Jurkat, Clone E6-1 (cell line): ENCODE measurements around the gene CCDC182.

ENCODE experiments used
- DNase-seq: peaks from one replicate; pipeline ENCODE4 v3.0.0-alpha.2; 2011; ENCODE audit warnings: low read depth, low spot score
- H3K4me3 ChIP-seq: 2 replicates; pipeline ENCODE4 v1.5.1; 2011; ENCODE audit warnings: mild to moderate bottlenecking, low read length, control low read depth, moderate library complexity

The CCDC182 gene

DNA sequence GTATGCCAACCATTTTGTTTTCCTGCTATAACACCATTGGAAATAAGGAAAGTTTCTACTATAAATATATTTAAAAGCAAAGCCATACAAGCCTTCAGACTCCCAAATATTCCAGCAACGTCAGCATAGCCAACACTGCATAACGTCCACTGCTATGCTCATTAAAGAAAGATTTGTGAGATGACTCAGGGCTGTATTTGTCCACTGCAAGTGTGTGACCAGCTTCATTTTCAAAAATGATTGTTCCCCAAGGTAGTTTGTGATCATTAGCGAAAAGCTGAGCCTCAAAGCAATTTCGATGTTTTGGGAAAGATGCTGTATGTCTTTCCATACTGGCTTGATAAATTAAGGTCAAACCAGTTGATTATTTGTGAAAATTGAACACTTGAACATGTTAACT lies 14.9 kb upstream of the CCDC182 start:
- no peak for DNase-seq
- no peak overlapping the region for H3K4me3 ChIP-seq

DNA sequence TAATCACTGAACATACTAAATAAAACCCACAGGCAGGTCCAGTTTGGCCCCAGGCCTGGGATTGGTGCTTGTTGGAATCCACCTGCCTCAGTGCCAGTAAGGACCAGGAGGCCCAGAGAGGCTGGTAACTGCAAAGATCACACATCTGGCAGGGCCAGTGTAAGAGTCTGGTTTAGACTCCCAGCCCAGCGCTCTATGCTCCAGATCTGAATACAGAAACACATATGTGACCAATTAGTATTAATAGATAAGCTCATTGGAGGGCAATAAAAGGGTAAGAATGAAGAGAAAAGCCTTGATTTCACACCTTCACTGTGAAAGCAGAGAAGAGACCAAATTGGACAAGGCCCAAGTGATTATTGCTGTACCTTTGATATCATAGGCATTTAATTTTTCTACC lies 13.6 kb upstream of the CCDC182 start:
- H3K4me3 ChIP-seq: no peak overlapping the region
- no peak for DNase-seq

DNA sequence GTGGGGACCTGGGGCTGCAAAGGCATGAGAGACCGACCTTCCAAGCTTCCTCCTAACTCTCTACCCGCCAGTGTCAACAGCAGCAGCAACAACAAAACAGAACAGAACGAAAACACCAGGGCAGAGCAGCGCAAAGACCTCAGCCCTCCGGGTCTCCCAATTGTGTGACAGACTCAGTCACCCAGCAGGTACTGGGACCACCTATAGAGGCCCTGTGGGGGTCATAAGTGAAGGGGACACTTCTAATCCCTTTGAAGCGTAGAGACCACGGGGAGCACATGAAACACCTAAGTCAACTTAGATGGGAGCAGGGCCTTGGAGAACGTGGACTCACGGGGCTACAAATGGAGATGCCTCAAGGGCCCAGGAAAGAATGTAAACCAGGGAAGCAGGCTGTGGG lies 12.6 kb upstream of the CCDC182 start:
- H3K4me3 ChIP-seq: no peak overlapping the region
- DNase-seq: no peak

DNA sequence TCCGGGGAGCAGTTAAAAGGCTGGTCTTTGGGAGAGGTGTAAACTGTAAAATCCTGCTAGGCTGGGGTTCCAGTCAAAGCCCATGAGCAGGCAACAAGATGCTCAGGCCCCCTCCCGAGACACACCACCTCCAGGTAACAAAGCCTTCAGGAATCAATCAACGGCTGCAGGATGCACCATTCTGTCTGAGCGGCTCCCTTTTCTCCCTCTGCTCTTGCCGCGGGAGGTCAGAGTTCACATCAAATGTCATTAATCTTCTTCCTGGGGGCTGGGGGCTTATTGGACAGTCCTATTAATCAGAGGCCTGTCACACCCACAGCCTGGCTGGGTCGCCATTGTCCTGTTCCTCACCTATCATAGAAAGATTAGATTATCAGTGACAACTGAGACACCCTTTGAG lies 11.9 kb upstream of the CCDC182 start:
- no peak overlapping the region for H3K4me3 ChIP-seq
- no peak for DNase-seq

DNA sequence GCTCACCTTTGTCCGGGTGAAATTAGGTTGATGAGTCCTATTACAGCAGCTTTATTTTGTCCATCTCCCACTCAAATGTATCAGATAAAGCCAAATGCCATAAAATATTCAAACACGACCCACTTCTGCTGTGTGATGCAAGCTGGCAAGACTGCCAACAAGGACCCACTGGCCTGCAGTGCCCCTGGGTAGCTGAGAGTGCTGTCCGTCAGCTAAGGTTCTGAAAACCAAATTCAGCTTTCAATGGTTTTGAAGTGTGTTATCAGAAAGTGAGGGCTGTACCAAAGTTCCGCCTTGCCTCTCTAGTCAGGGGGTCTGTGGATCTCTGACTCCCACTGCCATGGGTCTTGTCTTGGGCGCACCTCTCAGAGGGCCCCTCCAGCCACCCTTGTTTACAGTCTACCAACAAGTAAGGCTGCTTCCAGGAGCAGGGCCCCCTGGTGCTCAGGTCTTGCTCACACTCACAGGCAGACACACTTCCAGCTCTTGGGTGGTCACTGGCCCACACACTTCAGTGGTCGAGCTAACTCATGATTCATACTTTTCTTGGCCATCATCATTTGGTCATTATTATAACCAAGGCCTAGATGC lies 10.5 kb upstream of the CCDC182 start:
- DNase-seq: no peak
- H3K4me3 ChIP-seq: no peak overlapping the region

DNA sequence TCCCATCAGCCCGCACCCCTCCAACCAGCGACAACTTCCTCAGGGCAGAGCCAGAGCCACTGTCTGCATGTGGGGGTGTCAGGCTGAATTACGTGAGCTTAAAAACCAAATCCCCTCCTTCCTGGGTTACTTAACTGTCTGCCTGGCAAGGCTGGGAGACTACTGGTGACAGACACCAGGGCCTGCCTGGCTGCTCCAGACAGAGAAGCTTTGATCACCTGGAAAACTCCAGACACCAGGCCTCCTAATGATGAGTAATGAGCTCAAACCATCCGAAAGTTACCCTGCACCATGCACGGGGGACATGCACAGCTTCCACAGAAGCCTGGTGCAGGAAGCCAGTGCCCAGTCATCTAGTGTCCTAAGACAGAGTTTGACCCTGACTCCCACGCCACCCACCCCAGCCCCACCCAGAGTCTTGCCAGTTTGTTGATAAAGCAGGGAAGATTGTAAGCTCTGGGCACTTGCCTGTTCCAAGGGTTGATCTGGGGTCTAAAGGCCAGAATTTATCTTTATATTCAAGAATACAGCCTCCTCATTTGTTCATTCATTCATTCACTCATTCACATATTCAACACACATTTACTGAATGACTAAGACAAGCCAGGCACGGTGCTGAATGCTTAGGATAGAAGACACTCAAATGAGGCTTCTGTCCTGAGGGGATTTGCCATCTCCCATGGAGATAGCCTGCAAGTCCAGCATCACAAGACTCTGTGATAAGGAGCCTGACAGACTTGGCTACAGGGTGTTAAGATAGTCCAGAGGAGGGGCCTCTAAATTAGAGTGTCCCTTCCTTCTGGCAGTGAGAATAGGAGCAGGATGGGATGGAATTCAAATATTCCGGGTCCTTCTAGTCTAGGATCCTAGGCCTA lies 7.2 kb upstream of the CCDC182 start:
- no peak overlapping the region for H3K4me3 ChIP-seq
- DNase-seq: no peak

DNA sequence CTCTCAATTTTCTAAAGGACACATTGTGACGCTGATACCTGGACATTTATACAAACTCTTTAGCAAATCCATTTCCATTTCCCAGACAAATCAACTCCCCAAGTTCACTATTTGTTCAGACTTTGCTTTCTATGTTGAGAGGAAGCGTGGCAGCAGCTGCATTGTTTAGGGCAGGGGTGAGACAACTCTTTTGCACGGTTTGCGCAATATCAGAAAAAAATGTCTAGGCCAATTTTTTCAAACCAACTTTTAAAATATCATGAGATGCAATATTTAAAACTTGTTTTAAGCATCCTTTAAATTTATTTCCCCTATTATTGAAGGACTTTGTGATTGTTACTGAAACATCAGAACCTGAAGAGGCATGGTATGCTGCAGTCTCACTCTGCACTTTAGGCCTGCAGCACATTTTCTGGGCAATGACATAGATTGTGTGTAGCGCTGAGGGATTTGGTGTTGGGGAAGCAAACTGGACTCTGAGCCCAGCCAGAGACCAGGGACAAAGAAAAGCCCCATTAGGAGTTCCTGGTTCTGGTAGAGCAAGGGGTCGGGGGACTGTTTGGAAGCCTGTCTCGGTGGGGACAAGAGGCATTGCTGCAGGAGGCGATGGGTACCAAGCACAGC lies 6.4 kb upstream of the CCDC182 start:
- no peak overlapping the region for H3K4me3 ChIP-seq
- no peak for DNase-seq

DNA sequence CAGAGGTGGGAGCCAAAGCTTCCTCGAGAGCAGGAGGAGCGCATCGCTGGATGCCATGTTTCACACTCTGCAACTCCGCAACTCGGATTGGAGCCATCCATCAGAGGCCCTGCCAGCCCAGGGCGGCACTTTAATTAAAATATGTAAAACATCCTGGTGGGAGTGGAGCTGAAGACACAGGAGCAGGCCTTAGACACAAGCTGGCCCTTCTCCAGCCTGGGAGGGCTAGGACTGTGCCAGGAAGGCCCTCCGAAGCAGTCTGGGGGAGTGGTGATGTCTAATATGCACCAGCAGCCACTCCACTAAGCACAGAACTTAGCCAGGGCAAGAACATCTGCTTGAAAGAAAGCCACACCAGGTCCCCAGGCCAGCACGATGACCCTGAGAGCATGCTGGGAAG lies 5.8 kb upstream of the CCDC182 start:
- no peak overlapping the region for H3K4me3 ChIP-seq
- DNase-seq: no peak

DNA sequence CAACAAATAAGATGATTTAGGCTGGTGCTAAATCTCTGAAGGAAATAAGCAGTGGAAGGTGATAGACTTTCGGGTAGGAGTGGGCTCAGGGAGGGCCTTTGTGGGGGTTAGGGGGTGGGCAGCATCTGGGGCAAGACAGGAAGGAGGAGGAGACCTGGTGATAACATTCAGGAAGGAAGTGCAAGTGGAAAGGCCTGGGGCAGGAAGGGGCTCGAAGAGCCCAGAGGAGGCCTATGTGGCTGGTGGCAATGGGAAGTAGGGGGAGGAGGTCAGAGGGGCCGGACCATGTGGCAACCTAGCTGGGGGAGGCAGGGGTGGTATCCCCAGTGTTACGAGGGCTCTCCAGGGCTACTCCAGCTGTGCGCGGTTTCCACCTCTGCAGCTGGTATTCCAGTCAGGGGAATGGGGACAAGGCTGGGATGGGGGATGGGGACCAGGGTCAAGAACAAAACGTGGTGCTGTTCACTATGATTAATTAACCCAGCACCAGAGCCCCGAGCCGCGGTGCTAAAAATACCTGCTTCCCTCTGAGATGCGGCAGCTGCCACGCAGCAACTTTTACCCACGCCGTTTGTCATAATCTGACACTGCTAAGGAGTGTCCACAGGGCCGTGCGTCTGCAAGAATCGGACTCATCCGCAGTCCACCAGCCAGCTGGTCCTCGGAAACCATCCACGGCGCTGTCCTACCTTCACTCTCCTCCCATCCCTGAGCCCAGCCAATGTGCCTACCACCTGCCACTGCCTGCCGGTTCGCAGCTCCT lies 5.2 kb upstream of the CCDC182 start:
- peak; percentile 21 for DNase-seq
- no peak overlapping the region for H3K4me3 ChIP-seq

DNA sequence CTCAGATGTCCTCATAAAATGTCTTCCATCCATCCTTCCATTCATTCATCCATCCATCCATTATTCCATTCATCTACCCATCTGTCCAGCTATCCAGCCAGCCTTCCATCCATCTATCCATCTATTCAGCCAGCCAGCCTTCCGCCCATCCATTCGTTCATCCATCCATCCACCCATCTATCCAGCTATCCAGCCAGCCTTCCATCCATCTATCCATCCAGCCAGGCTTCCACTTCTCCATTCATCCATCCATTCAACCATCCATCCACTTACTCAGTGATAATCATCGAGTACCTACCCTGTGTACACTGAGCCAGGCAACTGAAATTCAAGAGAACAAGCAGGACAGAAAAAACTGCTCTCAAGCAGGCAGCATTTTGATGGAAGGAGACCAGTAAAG lies 4.6 kb upstream of the CCDC182 start:
- no peak for DNase-seq
- no peak overlapping the region for H3K4me3 ChIP-seq

DNA sequence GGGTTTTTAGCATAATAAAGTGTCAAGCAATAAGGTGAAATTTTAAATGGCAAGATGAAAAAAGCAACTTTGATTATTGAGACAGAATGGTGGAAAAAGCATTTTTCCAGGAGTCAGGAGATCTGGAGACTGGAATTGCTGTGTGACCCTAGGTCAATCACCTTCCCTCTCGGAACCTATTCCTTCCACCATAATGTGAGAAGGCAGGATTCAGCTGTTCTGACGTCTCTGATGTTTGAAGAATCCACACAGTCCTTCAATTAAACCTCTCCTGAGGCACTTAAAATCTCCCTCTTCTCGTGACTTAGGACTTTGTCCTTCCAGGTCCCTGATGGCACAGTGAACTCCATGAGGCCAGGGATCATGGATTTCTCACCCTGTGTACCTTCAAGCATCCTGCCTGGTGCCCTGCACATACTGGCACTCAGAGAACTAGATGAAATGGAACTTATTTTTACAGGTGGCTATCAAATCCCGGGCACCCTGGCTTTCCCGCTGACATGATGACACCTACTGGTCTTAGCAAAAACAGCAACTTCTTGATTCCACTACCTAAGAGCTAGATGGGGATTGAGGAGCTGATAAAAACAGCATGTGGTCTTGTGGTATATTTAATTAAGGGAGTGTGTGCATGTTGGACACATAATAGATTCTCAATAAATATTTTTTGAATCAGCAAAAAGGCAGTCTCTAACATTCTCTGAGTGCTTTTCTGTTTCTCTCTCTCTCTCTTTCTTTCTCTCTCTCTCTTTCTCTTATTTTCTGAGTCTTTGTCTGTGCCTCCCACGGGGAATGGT lies 2.3 kb upstream of the CCDC182 start:
- no peak overlapping the region for H3K4me3 ChIP-seq
- DNase-seq: peak; percentile 82

DNA sequence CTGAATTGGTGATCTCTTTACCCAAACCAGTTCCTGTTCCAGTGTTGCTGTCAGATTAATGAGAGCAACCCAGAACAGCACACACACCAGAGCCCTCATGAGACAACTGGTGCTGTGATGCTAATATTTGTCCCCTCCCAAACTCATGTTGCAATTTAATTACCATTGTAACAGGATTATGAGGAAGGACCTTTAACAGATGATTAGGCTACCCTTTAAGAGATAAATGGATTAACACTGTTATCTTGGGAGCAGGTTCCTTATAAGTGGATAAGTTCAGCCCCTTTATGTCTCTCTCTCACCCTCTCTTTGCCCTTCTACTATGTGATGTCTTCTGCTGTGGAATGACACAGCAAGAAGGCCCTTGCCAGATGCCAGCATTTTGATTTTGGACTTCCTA lies 1.1 kb upstream of the CCDC182 start:
- H3K4me3 ChIP-seq: no peak overlapping the region
- DNase-seq: no peak

DNA sequence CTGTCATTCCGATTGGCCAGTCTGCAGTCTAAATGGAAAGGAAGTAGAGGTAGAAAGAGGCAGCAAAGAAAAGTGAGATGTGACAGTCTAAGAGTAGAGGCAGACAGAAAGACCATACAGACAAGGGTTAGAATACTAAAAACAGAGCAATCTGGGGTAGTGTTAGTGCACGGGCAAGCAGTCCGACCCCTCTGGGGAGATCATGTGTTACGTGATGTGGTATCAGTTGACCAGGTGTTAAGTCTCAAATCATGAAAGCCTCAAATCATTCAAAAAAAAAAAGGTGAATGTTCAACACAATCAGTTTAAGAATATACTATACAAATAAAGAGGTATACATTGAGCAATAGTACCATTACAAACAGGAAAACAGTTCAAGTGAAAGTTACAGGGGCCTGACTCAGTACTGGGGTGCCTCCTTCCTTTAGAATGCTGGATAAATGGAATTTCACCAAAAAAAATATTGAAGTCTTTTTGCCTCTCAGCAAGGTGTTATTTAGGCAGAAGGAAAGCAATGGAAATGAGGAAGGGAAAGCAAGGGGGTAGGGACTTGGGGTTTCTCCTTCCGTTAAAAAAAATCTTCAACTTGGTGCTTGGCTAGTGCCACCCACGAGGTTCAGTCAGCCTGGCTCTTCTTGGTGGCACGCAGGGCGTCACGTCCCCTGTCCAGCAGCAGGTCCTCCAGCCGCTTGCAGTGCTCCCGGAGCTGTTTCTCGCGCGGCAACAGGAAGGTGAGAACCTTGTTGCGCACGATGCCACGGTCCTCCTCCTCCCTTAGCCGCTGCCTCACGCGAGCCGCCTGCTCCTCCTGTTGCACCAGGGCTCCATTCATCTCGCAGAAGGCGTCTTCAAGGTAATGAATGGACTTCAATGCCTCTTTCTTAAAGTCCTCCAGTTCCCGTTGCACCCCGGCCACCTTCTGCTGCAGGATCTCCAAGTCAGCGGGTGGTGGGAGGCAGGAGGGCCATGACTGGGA lies 616 bp downstream of the CCDC182 start:
- no peak for DNase-seq
- no peak overlapping the region for H3K4me3 ChIP-seq

DNA sequence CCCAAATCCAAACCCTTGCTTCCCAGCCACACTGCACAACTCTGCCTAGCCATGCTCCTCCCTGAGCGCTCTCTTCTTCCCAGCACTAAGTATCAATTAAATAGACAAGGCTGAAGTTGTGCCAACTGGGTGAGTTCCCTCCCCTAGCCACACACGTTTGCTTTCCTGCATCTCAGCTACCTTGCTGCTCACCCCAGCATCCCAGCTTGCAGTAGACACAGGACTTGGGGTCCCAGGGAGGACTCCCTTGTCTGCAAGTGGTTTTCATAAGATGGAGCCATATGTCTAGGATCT lies 4.9 kb downstream of the CCDC182 start:
- DNase-seq: no peak
- H3K4me3 ChIP-seq: no peak overlapping the region

DNA sequence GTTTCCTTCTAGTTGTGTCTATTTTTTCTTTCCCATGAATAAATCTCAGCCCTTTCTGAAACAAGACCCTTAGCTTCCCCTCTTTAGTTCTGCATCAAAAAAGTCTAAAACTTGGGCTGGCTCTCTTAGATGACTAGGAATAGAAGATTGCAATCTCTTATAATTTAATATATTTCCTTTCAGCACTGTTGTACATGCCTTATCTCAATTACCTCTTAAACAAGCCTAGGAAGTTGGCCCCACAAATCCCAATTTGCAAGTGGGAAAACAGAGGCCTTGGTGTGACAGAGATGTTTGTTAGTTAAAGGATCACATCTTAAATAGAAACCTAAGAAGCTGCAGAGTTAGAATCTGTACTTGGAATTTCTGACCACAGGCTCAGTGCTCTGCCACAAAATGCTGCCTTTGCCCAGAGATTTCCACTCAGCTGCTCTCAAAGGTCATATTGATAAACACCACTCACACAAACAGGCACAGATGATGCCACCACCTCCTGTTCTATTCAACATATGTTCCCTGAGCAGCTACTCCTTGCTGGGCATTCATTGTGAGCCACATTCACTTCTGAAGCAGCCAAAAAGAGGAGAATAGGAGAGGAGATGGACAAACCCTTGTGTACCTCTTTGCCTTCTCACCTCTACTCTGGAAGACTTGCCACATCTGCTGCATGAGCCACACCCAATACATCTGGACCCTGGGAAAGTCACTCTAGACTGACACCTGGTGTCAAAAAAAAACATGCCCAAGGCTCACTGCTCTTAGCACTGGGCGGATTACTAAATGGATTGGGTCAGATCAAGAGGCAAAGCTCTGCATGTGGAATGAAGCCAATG lies 5.5 kb downstream of the CCDC182 start:
- peak; percentile 32 for DNase-seq
- H3K4me3 ChIP-seq: no peak overlapping the region

DNA sequence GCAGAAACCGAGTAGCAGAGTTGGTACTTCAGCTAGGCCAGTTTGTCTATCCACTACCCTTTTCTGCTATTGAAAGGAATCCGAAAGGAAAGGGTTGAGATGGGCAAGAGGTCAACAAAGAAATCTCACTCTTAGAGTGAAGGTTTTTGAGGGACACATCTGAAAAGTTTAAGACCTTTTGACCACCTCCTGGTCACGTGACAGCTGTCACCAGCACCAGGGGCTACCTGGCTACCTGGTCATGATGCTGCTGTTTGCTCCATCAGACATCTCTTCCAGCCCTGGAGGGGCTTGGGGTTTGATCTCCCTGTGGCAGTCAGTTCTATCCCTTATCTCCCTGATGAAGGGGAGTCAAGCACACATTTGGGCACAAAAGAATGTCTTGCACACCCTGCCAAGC lies 7.6 kb downstream of the CCDC182 start:
- no peak for DNase-seq
- no peak overlapping the region for H3K4me3 ChIP-seq

DNA sequence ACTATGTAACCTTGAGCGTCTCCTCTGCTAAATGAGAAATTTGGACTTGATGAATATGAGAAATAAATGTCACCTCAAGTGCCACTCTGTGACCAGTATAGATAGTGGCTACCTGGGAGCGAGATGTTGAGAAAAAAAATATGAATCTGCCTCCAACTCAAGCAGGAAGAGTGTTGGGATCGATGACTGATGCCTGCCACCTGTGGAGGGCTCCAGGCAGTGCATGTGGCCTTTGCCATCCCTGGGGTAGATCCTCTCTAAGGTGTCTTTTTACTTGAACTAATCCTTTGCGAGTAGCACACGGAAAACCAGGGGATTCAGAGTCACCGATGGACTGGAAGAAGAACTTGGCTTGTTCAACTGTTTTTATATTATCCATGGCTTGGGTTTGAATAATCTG lies 9.4 kb downstream of the CCDC182 start:
- DNase-seq: peak; percentile 25
- no peak overlapping the region for H3K4me3 ChIP-seq
